Nucleus accumbens (tissue), 56 donors: Measurements from ENCODE around the gene WT1.

ENCODE experiments used
- DNase-seq, 56 donors: peaks; one replicate each; lab custom pipeline; 2025; lab: John Stamatoyannopoulos, UW

The WT1 gene

GRCh38 chr11:32340181-32340580, 95.2 kb downstream of the WT1 start:
- DNase-seq = no peak
